Measurements from ENCODE around the gene FNDC4. TPM values are rescaled to one million over a fixed set of nuclear protein-coding genes. Genes with fewer than 3 reads are reported as not detected.

Gene FNDC4
- total RNA-seq, 1 donor from 2014 or later: not detected

DNA sequence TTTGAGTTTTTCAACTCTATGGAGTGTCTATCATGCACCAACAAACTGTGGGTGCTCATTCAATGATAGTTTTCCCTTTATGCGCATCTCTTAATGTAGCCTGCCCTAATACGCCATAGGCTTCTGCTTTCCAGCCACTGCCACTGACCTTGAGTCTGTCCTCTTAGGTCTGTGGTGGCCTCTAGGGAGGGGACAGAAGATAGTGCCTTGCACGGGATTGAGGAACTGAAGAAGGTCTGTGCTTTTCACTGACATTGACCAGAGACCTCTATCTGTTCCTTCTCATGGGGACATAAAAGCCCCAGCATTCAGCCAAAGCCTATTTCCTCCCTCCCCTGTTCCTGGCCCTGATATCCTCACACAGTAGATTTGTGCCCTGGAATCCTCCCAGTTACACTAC is 4.0 kb upstream of the FNDC4 start:
- ChIA-PET POLR2A (no interaction called here), CTCF (no interaction called here)
- DNase-seq (no peak), ATAC-seq (ENCODE audit: low read depth) (no peak)
- no peaks in the 10 kb centered on the region for H3K9me3 Mint-ChIP-seq
- intact Hi-C loops (cut with micrococcal nuclease): no loop called here
- H3K4me1 Mint-ChIP-seq: peaks cover 13% of the 10 kb centered on the region
- H3K27me3 Mint-ChIP-seq: peaks cover 46% of the 10 kb centered on the region
- TF ChIP-seq, protein P1, sequence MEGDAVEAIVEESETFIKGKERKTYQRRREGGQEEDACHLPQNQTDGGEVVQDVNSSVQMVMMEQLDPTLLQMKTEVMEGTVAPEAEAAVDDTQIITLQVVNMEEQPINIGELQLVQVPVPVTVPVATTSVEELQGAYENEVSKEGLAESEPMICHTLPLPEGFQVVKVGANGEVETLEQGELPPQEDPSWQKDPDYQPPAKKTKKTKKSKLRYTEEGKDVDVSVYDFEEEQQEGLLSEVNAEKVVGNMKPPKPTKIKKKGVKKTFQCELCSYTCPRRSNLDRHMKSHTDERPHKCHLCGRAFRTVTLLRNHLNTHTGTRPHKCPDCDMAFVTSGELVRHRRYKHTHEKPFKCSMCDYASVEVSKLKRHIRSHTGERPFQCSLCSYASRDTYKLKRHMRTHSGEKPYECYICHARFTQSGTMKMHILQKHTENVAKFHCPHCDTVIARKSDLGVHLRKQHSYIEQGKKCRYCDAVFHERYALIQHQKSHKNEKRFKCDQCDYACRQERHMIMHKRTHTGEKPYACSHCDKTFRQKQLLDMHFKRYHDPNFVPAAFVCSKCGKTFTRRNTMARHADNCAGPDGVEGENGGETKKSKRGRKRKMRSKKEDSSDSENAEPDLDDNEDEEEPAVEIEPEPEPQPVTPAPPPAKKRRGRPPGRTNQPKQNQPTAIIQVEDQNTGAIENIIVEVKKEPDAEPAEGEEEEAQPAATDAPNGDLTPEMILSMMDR (IDR thresholded peaks at IDR 0.05): no peak
- no peak overlapping the region for H3K27ac Mint-ChIP-seq
- H3K4me3 Mint-ChIP-seq: no peak overlapping the region
- H3K36me3 Mint-ChIP-seq (ENCODE audit: low read depth): no peaks in the 10 kb centered on the region

- ChIA-PET POLR2A (no interaction called here), CTCF (no interaction called here)
- Mint-ChIP-seq H3K4me1 (peaks cover 13% of the 10 kb centered on the region), H3K27me3 (peaks cover 58% of the 10 kb centered on the region), H3K27ac (no peak overlapping the region), H3K36me3 (ENCODE audit: low read depth) (no peaks in the 10 kb centered on the region), H3K4me3 (no peak overlapping the region), H3K9me3 (no peaks in the 10 kb centered on the region)
- intact Hi-C loops (cut with micrococcal nuclease): no loop called here
- ATAC-seq (ENCODE audit: low read depth): no peak
- TF ChIP-seq, protein P1 (IDR thresholded peaks at IDR 0.05): no peak
- no peak for DNase-seq
These were observed 2.3 kb upstream of the FNDC4 start for GRCh38 chr2:27497288-27497627.

DNA sequence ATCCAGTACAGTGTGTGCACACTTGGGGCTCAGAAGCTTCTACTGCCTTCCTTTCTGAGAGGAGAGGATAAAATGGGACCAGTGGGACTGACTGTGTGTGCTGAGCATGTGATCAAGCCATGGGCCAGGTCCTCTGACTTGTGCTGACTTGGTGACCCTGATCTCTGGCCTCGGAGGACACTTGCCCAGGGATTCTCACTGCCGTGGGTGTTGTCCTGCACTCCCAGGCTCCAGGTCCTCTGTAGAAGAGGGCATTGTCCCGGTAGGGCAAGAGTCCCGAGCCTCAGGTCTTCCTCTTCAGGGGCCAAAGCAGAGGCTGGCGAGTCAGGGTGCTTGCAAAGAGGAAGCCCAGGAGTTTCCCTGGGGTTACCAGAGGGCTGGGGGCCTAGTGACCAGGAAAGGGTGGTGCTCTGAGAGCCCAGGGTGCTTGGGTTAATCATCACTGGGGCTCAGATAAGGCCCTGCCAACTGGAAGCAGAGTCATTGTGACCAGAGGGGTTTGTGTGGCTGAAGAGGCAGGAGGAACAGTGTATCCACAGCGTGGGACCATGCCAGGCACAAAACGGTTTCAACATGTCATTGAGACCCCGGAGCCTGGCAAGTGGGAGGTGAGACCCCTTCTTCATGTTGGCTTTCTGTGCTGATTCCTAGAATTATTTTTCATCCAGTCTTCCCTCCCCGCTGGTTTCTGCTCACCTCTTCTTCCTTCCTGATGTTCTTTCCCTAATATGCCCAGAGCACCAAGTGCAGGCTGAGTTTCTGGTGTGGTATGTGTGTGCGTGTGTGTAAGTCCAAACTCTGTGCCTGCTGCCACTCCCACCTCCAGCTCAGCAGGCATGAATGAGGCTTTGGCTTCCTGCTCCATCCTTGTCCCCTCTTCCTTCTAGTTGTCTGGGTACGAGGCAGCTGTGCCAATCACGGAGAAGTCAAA is 1.6 kb upstream of the FNDC4 start, which contains the start of gene GCKR:
GCKR (plus strand) TSS at position 483 of the 931 bp plus-strand sequence; CDS start at position 549, 66 bp downstream.
- POLR2A ChIA-PET: no interaction called here
- Mint-ChIP-seq H3K27ac (no peak within 1 kb of the TSS), H3K4me3 (peak within 1 kb of the TSS; percentile 78), H3K36me3 (ENCODE audit: low read depth) (no peaks in the 10 kb centered on the region), H3K4me1 (peaks cover 13% of the 10 kb centered on the region), H3K27me3 (peaks cover 58% of the 10 kb centered on the region), H3K9me3 (no peaks in the 10 kb centered on the region)
- ATAC-seq (ENCODE audit: low read depth): no peak
- no peak for DNase-seq
- TF ChIP-seq, protein P1 (IDR thresholded peaks at IDR 0.05): no peak
- intact Hi-C loops (cut with micrococcal nuclease): no loop called here
- CTCF ChIA-PET: no interaction called here

GRCh38 chr2:27495840-27496356 is 898 bp upstream of the FNDC4 start:
- intact Hi-C loops (cut with micrococcal nuclease): no loop called here
- POLR2A ChIA-PET: interaction anchor here (0.6 kb wide), 1 partner anchor 433 kb away, joined by 4 read pairs; no protein-coding TSS in a partner anchor
- H3K27ac Mint-ChIP-seq: no peak overlapping the region
- peaks cover 58% of the 10 kb centered on the region for H3K27me3 Mint-ChIP-seq
- no peaks in the 10 kb centered on the region for H3K36me3 Mint-ChIP-seq (ENCODE audit: low read depth)
- CTCF ChIA-PET: no interaction called here
- peak overlapping the region; percentile 78 for H3K4me3 Mint-ChIP-seq
- ATAC-seq (ENCODE audit: low read depth) (no peak), DNase-seq (no peak)
- peaks cover 13% of the 10 kb centered on the region for H3K4me1 Mint-ChIP-seq
- TF ChIP-seq, protein P1 (IDR thresholded peaks at IDR 0.05): no peak
- H3K9me3 Mint-ChIP-seq: no peaks in the 10 kb centered on the region

DNA sequence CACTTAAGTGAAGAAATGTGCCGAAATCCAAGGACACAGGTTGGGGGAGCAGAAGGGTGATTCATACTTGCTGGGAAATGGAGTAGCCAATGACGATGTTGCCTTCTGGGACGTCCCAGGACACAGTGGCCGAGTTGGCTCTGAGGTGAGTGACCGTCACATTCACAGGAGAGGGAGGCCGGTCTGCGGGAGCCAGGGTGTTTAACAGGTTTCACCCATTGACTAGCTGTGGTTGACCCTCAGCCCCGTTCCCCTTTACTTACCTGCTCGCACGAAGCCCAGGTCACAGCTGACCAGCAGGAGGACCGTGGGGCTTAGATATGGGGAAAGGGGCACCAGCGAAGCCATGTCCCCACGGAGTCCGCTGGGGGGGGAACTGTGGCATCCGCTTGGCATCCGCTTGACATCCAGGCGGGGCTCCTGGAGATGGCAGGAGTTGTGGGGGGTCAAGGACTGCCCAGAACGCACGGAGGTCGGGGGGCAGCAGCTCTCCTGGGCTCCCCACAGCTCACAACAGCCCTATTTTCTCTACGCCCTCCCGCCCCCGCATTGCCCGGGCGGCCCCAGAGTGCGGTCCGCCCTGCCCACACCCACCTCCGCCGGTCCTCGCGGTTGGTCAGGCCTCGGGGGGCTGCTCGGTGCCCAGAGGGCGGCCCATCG is 586 bp downstream of the FNDC4 start:
- no peak for ATAC-seq (ENCODE audit: low read depth)
- no peak for DNase-seq
- H3K27me3 Mint-ChIP-seq: peaks cover 55% of the 10 kb centered on the region
- H3K9me3 Mint-ChIP-seq: no peaks in the 10 kb centered on the region
- no peaks in the 10 kb centered on the region for H3K36me3 Mint-ChIP-seq (ENCODE audit: low read depth)
- TF ChIP-seq, protein P1 (IDR thresholded peaks at IDR 0.05): no peak
- intact Hi-C loops (cut with micrococcal nuclease): no loop called here
- CTCF ChIA-PET: no interaction called here
- H3K4me1 Mint-ChIP-seq: peaks cover 23% of the 10 kb centered on the region
- H3K27ac Mint-ChIP-seq: no peak overlapping the region
- peak overlapping the region; percentile 41 for H3K4me3 Mint-ChIP-seq
- POLR2A ChIA-PET: interaction anchor here (0.7 kb wide), 1 partner anchor 138 kb away, joined by 3 read pairs; the partner anchor contains the start of gene GTF3C2
